ENCODE data around the gene DNAJC5.

DNA sequence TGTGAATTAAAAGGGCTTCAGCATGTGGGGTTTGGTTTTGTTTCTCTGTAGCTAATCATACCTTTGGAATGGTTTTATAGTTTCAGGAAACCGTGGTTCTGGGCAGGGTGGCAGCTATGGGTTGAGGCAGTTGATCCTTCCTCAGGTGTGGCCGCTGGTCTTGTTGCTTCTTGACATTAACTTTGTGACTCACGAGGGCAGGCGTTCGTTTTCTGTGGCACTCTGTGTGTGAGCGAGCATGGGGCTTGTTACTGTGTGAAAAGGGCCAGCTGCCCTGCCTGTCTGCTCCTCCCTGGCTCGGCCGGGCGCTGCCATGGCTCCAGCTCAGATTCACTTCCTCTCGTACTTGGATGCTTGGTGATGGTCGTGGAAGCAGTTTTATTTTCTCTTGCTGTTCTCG, 16.2 kb downstream of the DNAJC5 start:
- TF ChIP-seq, protein P1, sequence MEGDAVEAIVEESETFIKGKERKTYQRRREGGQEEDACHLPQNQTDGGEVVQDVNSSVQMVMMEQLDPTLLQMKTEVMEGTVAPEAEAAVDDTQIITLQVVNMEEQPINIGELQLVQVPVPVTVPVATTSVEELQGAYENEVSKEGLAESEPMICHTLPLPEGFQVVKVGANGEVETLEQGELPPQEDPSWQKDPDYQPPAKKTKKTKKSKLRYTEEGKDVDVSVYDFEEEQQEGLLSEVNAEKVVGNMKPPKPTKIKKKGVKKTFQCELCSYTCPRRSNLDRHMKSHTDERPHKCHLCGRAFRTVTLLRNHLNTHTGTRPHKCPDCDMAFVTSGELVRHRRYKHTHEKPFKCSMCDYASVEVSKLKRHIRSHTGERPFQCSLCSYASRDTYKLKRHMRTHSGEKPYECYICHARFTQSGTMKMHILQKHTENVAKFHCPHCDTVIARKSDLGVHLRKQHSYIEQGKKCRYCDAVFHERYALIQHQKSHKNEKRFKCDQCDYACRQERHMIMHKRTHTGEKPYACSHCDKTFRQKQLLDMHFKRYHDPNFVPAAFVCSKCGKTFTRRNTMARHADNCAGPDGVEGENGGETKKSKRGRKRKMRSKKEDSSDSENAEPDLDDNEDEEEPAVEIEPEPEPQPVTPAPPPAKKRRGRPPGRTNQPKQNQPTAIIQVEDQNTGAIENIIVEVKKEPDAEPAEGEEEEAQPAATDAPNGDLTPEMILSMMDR (IDR thresholded peaks at IDR 0.05), result no peak
- no peak for TF ChIP-seq EP300 (IDR thresholded peaks at IDR 0.05)
